CD4-positive, alpha-beta memory T cell (primary cell): ENCODE data around the gene MEX3B. TPM values are rescaled to one million over a fixed set of nuclear protein-coding genes. Genes with fewer than 3 reads are reported as not detected.

Experiments
- CTCF ChIA-PET: fragments of 350-600 bp; sonication (Branson Sonifier 250); formaldehyde crosslinking; loops from one replicate; lab custom pipeline; 2021; ENCODE audit warnings: inconsistent platforms; ENCODE audit not compliant: partially characterized antibody; lab: Charles Lee
- POLR2A ChIA-PET: fragments of 350-600 bp; sonication (Branson Sonifier 250); formaldehyde crosslinking; loops from one replicate; lab custom pipeline; 2021; ENCODE audit not compliant: partially characterized antibody; lab: Charles Lee
- DNase-seq, 5 donors: peaks; one replicate each; pipeline versions ENCODE4 v3.0.0 to v3.0.0-alpha.2; 2020 to 2022; ENCODE audit warnings: mixed read lengths in 1 of 5
- H3K27ac ChIP-seq: one replicate; pipeline ENCODE4 v1.7.0; 2013; ENCODE audit warnings: low read depth, low read length
- H3K27me3 ChIP-seq: 2 replicates; pipeline ENCODE4 v1.7.0; 2013; ENCODE audit warnings: mild to moderate bottlenecking, low read length, moderate library complexity; ENCODE audit not compliant: insufficient read depth
- H3K36me3 ChIP-seq: 2 replicates; pipeline ENCODE4 v1.7.0; 2013; ENCODE audit warnings: mild to moderate bottlenecking, low read length, moderate library complexity; ENCODE audit not compliant: insufficient read depth
- H3K4me1 ChIP-seq: 2 replicates; pipeline ENCODE4 v1.7.0; 2013; ENCODE audit warnings: mild to moderate bottlenecking, low read length, moderate library complexity; ENCODE audit not compliant: insufficient read depth
- H3K4me3 ChIP-seq, 2 donors: one replicate each; pipeline ENCODE4 v1.7.0; 2013; ENCODE audit warnings: low read length in 2 of 2, mild to moderate bottlenecking in 1 of 2
- H3K9me3 ChIP-seq, 2 donors: one replicate each; pipeline ENCODE4 v1.7.0; 2013; ENCODE audit warnings: low read length in 2 of 2, control low read depth in 1 of 2; ENCODE audit not compliant: control insufficient read depth in 1 of 2
- H3K27ac Mint-ChIP-seq, 7 donors: one replicate each; pipeline ENCODE4 v1.8.0; 2020 to 2021; ENCODE audit warnings: mixed read lengths in 7 of 7, mild to moderate bottlenecking in 6 of 7, inconsistent platforms in 3 of 7, moderate library complexity in 3 of 7
- H3K27me3 Mint-ChIP-seq, 2 donors: one replicate each; pipeline ENCODE4 v1.8.0; 2020 to 2021; ENCODE audit warnings: mixed read lengths in 2 of 2
- H3K36me3 Mint-ChIP-seq, 2 donors: one replicate each; pipeline ENCODE4 v1.8.0; 2020 to 2021; ENCODE audit warnings: mixed read lengths in 2 of 2, inconsistent platforms in 1 of 2, mild to moderate bottlenecking in 1 of 2
- H3K4me1 Mint-ChIP-seq, 4 donors: one replicate each; pipeline ENCODE4 v1.8.0; 2020 to 2021; ENCODE audit warnings: mixed read lengths in 4 of 4, mild to moderate bottlenecking in 1 of 4
- H3K4me3 Mint-ChIP-seq, 8 donors: one replicate each; pipeline ENCODE4 v1.8.0; 2020 to 2021; ENCODE audit warnings: mixed read lengths in 8 of 8, mild to moderate bottlenecking in 7 of 8, moderate library complexity in 6 of 8, inconsistent platforms in 3 of 8
- H3K9me3 Mint-ChIP-seq, 8 donors: one replicate each; pipeline ENCODE4 v1.8.0; 2020 to 2021; ENCODE audit warnings: mixed read lengths in 8 of 8, mild to moderate bottlenecking in 5 of 8, inconsistent platforms in 3 of 8, moderate library complexity in 1 of 8
- intact Hi-C: fragments of 100-400 bp; cut with micrococcal nuclease; formaldehyde crosslinking; loops from one replicate; pipeline ENCODE4 v1.15.1; 2023
- polyA plus RNA-seq, 2 donors: library from polyadenylated mRNA; unstranded; fragments of 300-500 nt; fragmentation: Illumina TruSeq; gene quantifications; one replicate each; pipeline ENCODE4 v1.2.3, GENCODE V29; 2021
- total RNA-seq, 2 experiments: library from RNA; stranded (reverse); gene quantifications; one replicate each; pipeline ENCODE4 v1.2.3, GENCODE V29; 2021

The MEX3B gene
- total and polyA plus RNA-seq, 4 experiments from 2014 or later = 1.6 TPM; not detected in 2

- H3K27ac Mint-ChIP-seq = peak overlapping the region in 2 of 7 donors; percentile 9 to 62
- Histone ChIP-seq H3K27ac (no peak overlapping the region), H3K27me3 (no peaks in the 10 kb centered on the region), H3K4me3 (no peak overlapping the region), H3K4me1 (peaks cover 19% of the 10 kb centered on the region), H3K9me3 (no peaks in the 10 kb centered on the region), H3K36me3 (no peaks in the 10 kb centered on the region)
- H3K4me3 Mint-ChIP-seq = peak overlapping the region in 5 of 8 donors; percentile 4 to 87 (median 34)
- intact Hi-C loops = no loop called here
- H3K36me3 Mint-ChIP-seq = peaks cover 0 to 5% of the 10 kb centered on the region in 2 donors
- peaks cover 4 to 20% (median 12%) of the 10 kb centered on the region in 4 donors for H3K4me1 Mint-ChIP-seq
- ChIA-PET POLR2A (no interaction called here), CTCF (no interaction called here)
- H3K27me3 Mint-ChIP-seq = peaks cover 4 to 7% of the 10 kb centered on the region in 2 donors
- DNase-seq = no peak
- H3K9me3 Mint-ChIP-seq = no peaks in the 10 kb centered on the region
Measured at GRCh38 chr15:82043130-82043673, 2.6 kb downstream of the MEX3B start.

GRCh38 chr15:82040862-82041261 is 5.0 kb downstream of the MEX3B start:
- ChIA-PET POLR2A (no interaction called here), CTCF (no interaction called here)
- Mint-ChIP-seq H3K27me3 (peaks cover 5 to 7% of the 10 kb centered on the region in 2 donors), H3K4me3 (no peak overlapping the region), H3K27ac (peak overlapping the region in 1 of 7 donors; percentile 31), H3K4me1 (peaks cover 4 to 10% (median 8%) of the 10 kb centered on the region in 4 donors), H3K9me3 (no peaks in the 10 kb centered on the region), H3K36me3 (no peaks in the 10 kb centered on the region)
- Histone ChIP-seq H3K4me3 (no peak overlapping the region), H3K9me3 (no peaks in the 10 kb centered on the region), H3K27ac (no peak overlapping the region), H3K27me3 (no peaks in the 10 kb centered on the region), H3K36me3 (no peaks in the 10 kb centered on the region), H3K4me1 (peaks cover 11% of the 10 kb centered on the region)
- DNase-seq = no peak
- intact Hi-C loops = no loop called here

GRCh38 chr15:82040390-82040789 is 5.4 kb downstream of the MEX3B start:
- Histone ChIP-seq H3K4me3 (no peak overlapping the region), H3K27me3 (no peaks in the 10 kb centered on the region), H3K4me1 (peaks cover 11% of the 10 kb centered on the region), H3K27ac (no peak overlapping the region), H3K9me3 (no peaks in the 10 kb centered on the region), H3K36me3 (no peaks in the 10 kb centered on the region)
- Mint-ChIP-seq H3K27ac (peak overlapping the region in 1 of 7 donors; percentile 31), H3K4me3 (no peak overlapping the region), H3K9me3 (no peaks in the 10 kb centered on the region), H3K36me3 (no peaks in the 10 kb centered on the region), H3K4me1 (peaks cover 4 to 10% (median 8%) of the 10 kb centered on the region in 4 donors), H3K27me3 (peaks cover 5 to 7% of the 10 kb centered on the region in 2 donors)
- no peak for DNase-seq
- ChIA-PET CTCF (no interaction called here), POLR2A (no interaction called here)
- intact Hi-C loops = no loop called here

- Mint-ChIP-seq H3K4me1 (peaks cover under 1 to 9% (median 6%) of the 10 kb centered on the region in 4 donors), H3K27me3 (peaks cover 5 to 6% of the 10 kb centered on the region in 2 donors), H3K9me3 (no peaks in the 10 kb centered on the region), H3K27ac (no peak overlapping the region), H3K36me3 (no peaks in the 10 kb centered on the region), H3K4me3 (no peak overlapping the region)
- Histone ChIP-seq H3K9me3 (no peaks in the 10 kb centered on the region), H3K36me3 (no peaks in the 10 kb centered on the region), H3K27ac (no peak overlapping the region), H3K4me3 (no peak overlapping the region), H3K27me3 (no peaks in the 10 kb centered on the region), H3K4me1 (peaks cover 8% of the 10 kb centered on the region)
- intact Hi-C loops = no loop called here
- no peak for DNase-seq
- ChIA-PET CTCF (no interaction called here), POLR2A (no interaction called here)
Measured at GRCh38 chr15:82039871-82040270, 5.9 kb downstream of the MEX3B start.

- Histone ChIP-seq H3K27ac (no peak overlapping the region), H3K36me3 (no peaks in the 10 kb centered on the region), H3K4me3 (no peak overlapping the region), H3K9me3 (no peaks in the 10 kb centered on the region), H3K4me1 (no peaks in the 10 kb centered on the region), H3K27me3 (no peaks in the 10 kb centered on the region)
- Mint-ChIP-seq H3K9me3 (no peaks in the 10 kb centered on the region), H3K4me1 (no peaks in the 10 kb centered on the region), H3K36me3 (no peaks in the 10 kb centered on the region), H3K4me3 (no peak overlapping the region), H3K27me3 (peaks cover 11% of the 10 kb centered on the region in 2 donors), H3K27ac (no peak overlapping the region)
- CTCF ChIA-PET = no interaction called here
- intact Hi-C loops = no loop called here
- POLR2A ChIA-PET = no interaction called here
- DNase-seq = no peak
Measured at GRCh38 chr15:82036461-82036860, 9.4 kb downstream of the MEX3B start.

GRCh38 chr15:82031871-82032270 is 13.9 kb downstream of the MEX3B start:
- ChIA-PET CTCF (no interaction called here), POLR2A (no interaction called here)
- DNase-seq = no peak
- H3K4me1 Mint-ChIP-seq = no peaks in the 10 kb centered on the region
- H3K9me3 Mint-ChIP-seq = no peaks in the 10 kb centered on the region
- no peak overlapping the region for H3K4me3 ChIP-seq
- H3K36me3 Mint-ChIP-seq = no peaks in the 10 kb centered on the region
- no peaks in the 10 kb centered on the region for H3K36me3 ChIP-seq
- intact Hi-C loops = no loop called here
- no peak overlapping the region for H3K4me3 Mint-ChIP-seq
- H3K27ac Mint-ChIP-seq = no peak overlapping the region
- H3K27ac ChIP-seq = no peak overlapping the region
- peaks cover 7 to 12% of the 10 kb centered on the region in 2 donors for H3K27me3 Mint-ChIP-seq
- H3K4me1 ChIP-seq = no peaks in the 10 kb centered on the region
- H3K9me3 ChIP-seq = no peaks in the 10 kb centered on the region
- no peaks in the 10 kb centered on the region for H3K27me3 ChIP-seq

GRCh38 chr15:82030176-82030575 is 15.6 kb downstream of the MEX3B start:
- no peak for DNase-seq
- Mint-ChIP-seq H3K4me1 (no peaks in the 10 kb centered on the region), H3K27ac (no peak overlapping the region), H3K9me3 (no peaks in the 10 kb centered on the region), H3K4me3 (no peak overlapping the region), H3K27me3 (peaks cover 7 to 15% of the 10 kb centered on the region in 2 donors), H3K36me3 (no peaks in the 10 kb centered on the region)
- Histone ChIP-seq H3K4me1 (no peaks in the 10 kb centered on the region), H3K4me3 (no peak overlapping the region), H3K27me3 (no peaks in the 10 kb centered on the region), H3K36me3 (no peaks in the 10 kb centered on the region), H3K27ac (no peak overlapping the region), H3K9me3 (no peaks in the 10 kb centered on the region)
- CTCF ChIA-PET = no interaction called here
- POLR2A ChIA-PET = no interaction called here
- intact Hi-C loops = no loop called here
